ENCODE measurements around the gene AMOTL2. TPM values are rescaled to one million over a fixed set of nuclear protein-coding genes. Genes with fewer than 3 reads are reported as not detected.

The AMOTL2 gene

Small RNA genes within 50 kb of the gene (small RNA-seq; reads per million reads assigned to genes)
- gene HMGN1P9 = not detected
- gene MIR6827 = not detected

Data from skeletal muscle satellite cell (primary cell).